MM.1S (cell line): ENCODE measurements around the gene DTD1.
A peak's percentile ranks its signal among the peaks of the same experiment; 100 is the strongest.

Experiments
- DNase-seq: peaks from one replicate; pipeline ENCODE4 v3.0.0-alpha.2; 2015
- H2AFZ ChIP-seq: fragments of 300-600 bp; sonication (generic); 2 replicates; pipeline ENCODE4 v1.6.0; 2016; ENCODE audit warnings: antibody characterized with exemption, low read length
- H3F3A ChIP-seq: fragments of 300-600 bp; sonication (generic); 2 replicates; pipeline ENCODE4 v1.6.1; 2016; ENCODE audit warnings: mild to moderate bottlenecking, antibody characterized with exemption, low read length, moderate library complexity, mixed read lengths; ENCODE audit not compliant: insufficient read depth
- H3K27ac ChIP-seq: fragments of 300-600 bp; sonication (generic); 2 replicates; pipeline ENCODE4 v1.5.1; 2016; ENCODE audit warnings: mild to moderate bottlenecking, low read length
- H3K27me3 ChIP-seq: fragments of 300-600 bp; sonication (generic); replicated peaks from 2 replicates; pipeline ENCODE4 v1.6.0; 2016; ENCODE audit warnings: low read length; ENCODE audit not compliant: insufficient read depth
- H3K36me3 ChIP-seq: fragments of 300-600 bp; sonication (generic); replicated peaks from 2 replicates; pipeline ENCODE4 v1.6.1; 2016; ENCODE audit warnings: mild to moderate bottlenecking, low read length, mixed read lengths; ENCODE audit not compliant: insufficient read depth
- H3K4me1 ChIP-seq: fragments of 300-600 bp; sonication (generic); 2 replicates; pipeline ENCODE4 v1.6.1; 2016; ENCODE audit warnings: low read length, mixed read lengths
- H3K4me2 ChIP-seq: fragments of 300-600 bp; sonication (generic); 2 replicates; pipeline ENCODE4 v1.6.0; 2016; ENCODE audit warnings: low read depth, low read length
- H3K4me3 ChIP-seq: fragments of 300-600 bp; sonication (generic); 2 replicates; pipeline ENCODE4 v1.5.1; 2016; ENCODE audit warnings: low read length, mixed read lengths
- H3K79me2 ChIP-seq: fragments of 300-600 bp; sonication (generic); 2 replicates; pipeline ENCODE4 v1.6.1; 2016; ENCODE audit warnings: mixed run types, low read length, mixed read lengths
- H3K9ac ChIP-seq: fragments of 300-600 bp; sonication (generic); 2 replicates; pipeline ENCODE4 v1.6.1; 2016; ENCODE audit warnings: low read length, mixed read lengths
- H3K9me2 ChIP-seq: fragments of 300-600 bp; sonication (generic); replicated peaks from 2 replicates; pipeline ENCODE4 v1.6.1; 2016; ENCODE audit warnings: mild to moderate bottlenecking, low read length, mixed read lengths; ENCODE audit not compliant: insufficient read depth
- H3K9me3 ChIP-seq: fragments of 300-600 bp; sonication (generic); replicated peaks from 2 replicates; pipeline ENCODE4 v1.6.1; 2016; ENCODE audit warnings: mild to moderate bottlenecking, low read length, mixed read lengths; ENCODE audit not compliant: insufficient read depth
- H4K20me1 ChIP-seq: fragments of 300-600 bp; sonication (generic); 2 replicates; pipeline ENCODE4 v1.6.1; 2016; ENCODE audit warnings: mild to moderate bottlenecking, low read length, moderate library complexity, mixed read lengths; ENCODE audit not compliant: insufficient read depth
- EZH2 ChIP-seq: fragments of 300-600 bp; sonication (generic); optimal IDR thresholded peaks from 2 replicates; pipeline ENCODE3; 2017; ENCODE audit warnings: low read depth, mild to moderate bottlenecking, antibody characterized with exemption, low read length, mixed read lengths
- EZH2phosphoT487 ChIP-seq: fragments of 300-600 bp; sonication (generic); IDR thresholded peaks from 2 replicates; pipeline ENCODE4 v1.6.1; 2018; ENCODE audit warnings: antibody characterized with exemption, low read length
- TF ChIP-seq, protein P1 (sequence below): fragments of 300-600 bp; sonication (generic); IDR thresholded peaks from 2 replicates; pipeline ENCODE4 v1.5.1; 2016; ENCODE audit warnings: antibody characterized with exemption, low read length, mixed read lengths

The DTD1 gene

GRCh38 chr20:18793625-18794427 is 206.0 kb downstream of the DTD1 start:
- H3F3A ChIP-seq = no peaks in the 10 kb centered on the region
- peak overlapping the region; percentile 75 for H3K9ac ChIP-seq
- no peaks in the 10 kb centered on the region for H3K36me3 ChIP-seq
- H3K4me2 ChIP-seq = peak overlapping the region; percentile 68
- peak overlapping the region; percentile 58; the same call in 1 of the 2 replicates for H3K27ac ChIP-seq
- peaks cover 4% of the 10 kb centered on the region for H3K4me1 ChIP-seq
- peak; percentile 97 for DNase-seq
- TF ChIP-seq EZH2 = no peak
- TF ChIP-seq, protein P1, sequence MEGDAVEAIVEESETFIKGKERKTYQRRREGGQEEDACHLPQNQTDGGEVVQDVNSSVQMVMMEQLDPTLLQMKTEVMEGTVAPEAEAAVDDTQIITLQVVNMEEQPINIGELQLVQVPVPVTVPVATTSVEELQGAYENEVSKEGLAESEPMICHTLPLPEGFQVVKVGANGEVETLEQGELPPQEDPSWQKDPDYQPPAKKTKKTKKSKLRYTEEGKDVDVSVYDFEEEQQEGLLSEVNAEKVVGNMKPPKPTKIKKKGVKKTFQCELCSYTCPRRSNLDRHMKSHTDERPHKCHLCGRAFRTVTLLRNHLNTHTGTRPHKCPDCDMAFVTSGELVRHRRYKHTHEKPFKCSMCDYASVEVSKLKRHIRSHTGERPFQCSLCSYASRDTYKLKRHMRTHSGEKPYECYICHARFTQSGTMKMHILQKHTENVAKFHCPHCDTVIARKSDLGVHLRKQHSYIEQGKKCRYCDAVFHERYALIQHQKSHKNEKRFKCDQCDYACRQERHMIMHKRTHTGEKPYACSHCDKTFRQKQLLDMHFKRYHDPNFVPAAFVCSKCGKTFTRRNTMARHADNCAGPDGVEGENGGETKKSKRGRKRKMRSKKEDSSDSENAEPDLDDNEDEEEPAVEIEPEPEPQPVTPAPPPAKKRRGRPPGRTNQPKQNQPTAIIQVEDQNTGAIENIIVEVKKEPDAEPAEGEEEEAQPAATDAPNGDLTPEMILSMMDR = peak; percentile 34
- H3K79me2 ChIP-seq = no peaks in the 10 kb centered on the region
- H3K27me3 ChIP-seq = no peaks in the 10 kb centered on the region
- no peaks in the 10 kb centered on the region for H4K20me1 ChIP-seq
- no peaks in the 10 kb centered on the region for H3K9me2 ChIP-seq
- peak overlapping the region; percentile 81 for H3K4me3 ChIP-seq
- H3K9me3 ChIP-seq = no peaks in the 10 kb centered on the region
- H2AFZ ChIP-seq = peak overlapping the region; percentile 64

DNA sequence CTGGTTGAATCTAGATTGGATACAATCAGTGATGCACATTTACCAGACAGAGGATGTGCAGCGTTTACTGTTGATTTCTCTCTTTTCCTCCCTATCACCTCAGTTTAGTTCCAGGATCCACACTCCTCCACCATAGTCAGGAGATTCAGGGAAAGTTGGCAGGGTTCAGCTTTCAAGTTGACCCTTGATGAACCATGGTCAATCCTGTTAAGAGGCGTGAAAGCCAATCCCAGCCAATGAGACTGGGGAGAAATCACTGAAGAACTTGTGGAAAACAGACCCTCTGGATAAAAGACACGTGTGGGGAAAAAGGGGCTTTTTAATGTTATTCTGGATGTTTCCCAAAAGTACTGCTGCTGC is 206.6 kb downstream of the DTD1 start:
- Histone ChIP-seq H3K4me1 (peaks cover 4% of the 10 kb centered on the region), H3K9me3 (no peaks in the 10 kb centered on the region), H4K20me1 (no peaks in the 10 kb centered on the region), H3K27ac (peak overlapping the region; percentile 58; the same call in 1 of the 2 replicates), H3K4me3 (peak overlapping the region; percentile 81), H3F3A (no peaks in the 10 kb centered on the region), H3K9ac (peak overlapping the region; percentile 75), H3K79me2 (no peaks in the 10 kb centered on the region), H3K27me3 (no peaks in the 10 kb centered on the region), H3K9me2 (no peaks in the 10 kb centered on the region), H3K36me3 (no peaks in the 10 kb centered on the region), H3K4me2 (peak overlapping the region; percentile 68), H2AFZ (peak overlapping the region; percentile 64)
- no peak for TF ChIP-seq EZH2phosphoT487
- TF ChIP-seq, protein P1 = no peak
- no peak for TF ChIP-seq EZH2
- no peak for DNase-seq

DNA sequence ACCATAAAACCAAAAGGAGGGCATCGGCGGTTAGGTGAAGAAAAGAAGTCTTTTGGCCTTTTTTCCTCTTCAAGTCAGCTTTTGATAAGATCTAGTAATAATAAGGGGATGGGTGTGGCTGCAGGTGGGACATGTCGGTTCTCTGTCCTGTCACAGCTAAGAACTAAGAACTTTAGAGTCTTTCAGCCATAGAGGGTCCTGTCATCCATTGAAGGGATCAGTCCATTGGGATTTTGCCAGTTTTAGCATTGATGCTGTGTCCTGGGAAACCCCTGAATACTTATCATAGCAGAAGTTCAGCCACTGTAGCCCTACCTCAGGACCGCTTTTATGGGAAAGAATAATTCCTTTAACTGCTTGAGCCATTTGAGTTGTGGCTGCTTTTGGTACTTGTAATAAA is 207.5 kb downstream of the DTD1 start:
- H3K9ac ChIP-seq = no peak overlapping the region
- H4K20me1 ChIP-seq = no peaks in the 10 kb centered on the region
- no peak overlapping the region for H3K27ac ChIP-seq
- H3K9me3 ChIP-seq = no peaks in the 10 kb centered on the region
- H2AFZ ChIP-seq = no peak overlapping the region
- H3K27me3 ChIP-seq = no peaks in the 10 kb centered on the region
- H3K36me3 ChIP-seq = no peaks in the 10 kb centered on the region
- H3K9me2 ChIP-seq = no peaks in the 10 kb centered on the region
- no peaks in the 10 kb centered on the region for H3F3A ChIP-seq
- TF ChIP-seq EZH2 (no peak), EZH2phosphoT487 (no peak)
- TF ChIP-seq, protein P1 = no peak
- DNase-seq = no peak
- H3K79me2 ChIP-seq = no peaks in the 10 kb centered on the region
- no peak overlapping the region for H3K4me2 ChIP-seq
- H3K4me3 ChIP-seq = no peak overlapping the region
- H3K4me1 ChIP-seq = peaks cover 4% of the 10 kb centered on the region
